ENCODE results near the gene HDAC2.

DNA sequence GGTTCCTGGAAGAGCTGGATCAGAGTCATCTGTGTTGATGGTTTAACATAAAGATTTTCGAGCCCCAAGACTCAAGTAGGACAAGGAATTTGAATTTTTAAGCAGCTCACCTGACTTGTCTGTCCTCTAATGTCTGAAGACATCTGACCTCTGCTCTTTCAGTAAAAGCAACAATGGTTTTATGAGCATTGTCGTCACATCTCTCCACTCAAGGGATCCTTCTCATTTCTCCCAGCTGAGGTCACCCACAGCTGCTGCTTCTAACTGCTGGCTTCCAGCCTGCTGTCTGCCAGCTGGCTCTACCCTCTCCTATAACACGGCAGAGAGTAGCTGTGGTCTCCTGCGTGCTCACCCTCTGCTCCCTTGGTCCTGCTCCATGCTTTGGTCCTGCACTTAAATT lies 24.7 kb upstream of the HDAC2 start:
- TF ChIP-seq, protein P1, sequence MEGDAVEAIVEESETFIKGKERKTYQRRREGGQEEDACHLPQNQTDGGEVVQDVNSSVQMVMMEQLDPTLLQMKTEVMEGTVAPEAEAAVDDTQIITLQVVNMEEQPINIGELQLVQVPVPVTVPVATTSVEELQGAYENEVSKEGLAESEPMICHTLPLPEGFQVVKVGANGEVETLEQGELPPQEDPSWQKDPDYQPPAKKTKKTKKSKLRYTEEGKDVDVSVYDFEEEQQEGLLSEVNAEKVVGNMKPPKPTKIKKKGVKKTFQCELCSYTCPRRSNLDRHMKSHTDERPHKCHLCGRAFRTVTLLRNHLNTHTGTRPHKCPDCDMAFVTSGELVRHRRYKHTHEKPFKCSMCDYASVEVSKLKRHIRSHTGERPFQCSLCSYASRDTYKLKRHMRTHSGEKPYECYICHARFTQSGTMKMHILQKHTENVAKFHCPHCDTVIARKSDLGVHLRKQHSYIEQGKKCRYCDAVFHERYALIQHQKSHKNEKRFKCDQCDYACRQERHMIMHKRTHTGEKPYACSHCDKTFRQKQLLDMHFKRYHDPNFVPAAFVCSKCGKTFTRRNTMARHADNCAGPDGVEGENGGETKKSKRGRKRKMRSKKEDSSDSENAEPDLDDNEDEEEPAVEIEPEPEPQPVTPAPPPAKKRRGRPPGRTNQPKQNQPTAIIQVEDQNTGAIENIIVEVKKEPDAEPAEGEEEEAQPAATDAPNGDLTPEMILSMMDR (IDR thresholded peaks at IDR 0.05) = no peak
- TF ChIP-seq POLR2A (IDR thresholded peaks at IDR 0.05) = peak in 1 of 2 donors; percentile 17

Data from thyroid gland (tissue), 4 donors.